ENCODE results near the gene CAMK2A. TPM values are rescaled to one million over a fixed set of nuclear protein-coding genes. Genes with fewer than 3 reads are reported as not detected.
A peak's percentile ranks its signal among the peaks of the same experiment; 100 is the strongest.

The CAMK2A gene
- polyA plus RNA-seq, 1 of the 3 experiments (the other 2 are of a cell fraction) = 0.10 TPM

GRCh38 chr5:150316320-150316719 lies 26.7 kb upstream of the CAMK2A start:
- CTCF ChIA-PET = no interaction called here
- no peaks in the 10 kb centered on the region for H3K9me3 ChIP-seq
- POLR2A ChIA-PET = no interaction called here
- H3K9ac ChIP-seq = peak overlapping the region; percentile 65; the same call in 1 of the 2 replicates
- H3K79me2 ChIP-seq (ENCODE audit: insufficient read depth) = no peaks in the 10 kb centered on the region
- H3K27me3 ChIP-seq (ENCODE audit: insufficient read depth) = no peaks in the 10 kb centered on the region
- peak overlapping the region; percentile 84 to 99; a peak in 3 of 4 replicates for H3K27ac ChIP-seq (ENCODE audit: low read depth in 2 of 2, low read length in 1 of 2)
- no peaks in the 10 kb centered on the region for H4K20me1 ChIP-seq (ENCODE audit: insufficient read depth)
- peaks cover 29% of the 10 kb centered on the region for H3F3A ChIP-seq (replicated peaks; ENCODE audit: insufficient read depth)
- peaks cover 31 to 35% of the 10 kb centered on the region in 2 experiments for H3K4me1 ChIP-seq (ENCODE audit: control insufficient read depth in 1 of 2, insufficient read depth in 2 of 2, low read depth in 1 of 2, low read length in 1 of 2)
- H3K4me3 ChIP-seq (ENCODE audit: low read depth in 2 of 2, low read length in 1 of 2) = no peak overlapping the region
- TF ChIP-seq TEAD4 (IDR thresholded peaks at IDR 0.05; ENCODE audit: borderline replicate concordance, insufficient read depth) = no peak
- no peak for DNase-seq
- H2AFZ ChIP-seq (ENCODE audit: low read depth) = no peak overlapping the region
- no peaks in the 10 kb centered on the region for H3K36me3 ChIP-seq (replicated peaks in 1 of 2; ENCODE audit: control insufficient read depth in 1 of 2, insufficient read depth in 2 of 2, low read length in 1 of 2)
- no peaks in the 10 kb centered on the region for H3K9me2 ChIP-seq
- H3K4me2 ChIP-seq = no peak overlapping the region
- 68% methylated on average over 3 of the region's 3 CpGs for WGBS (ENCODE audit: low lambda C conversion rate)

GRCh38 chr5:150315245-150315644 lies 25.7 kb upstream of the CAMK2A start:
- Histone ChIP-seq H3K4me3 (ENCODE audit: low read depth in 2 of 2, low read length in 1 of 2) (no peak overlapping the region), H3K4me1 (ENCODE audit: control insufficient read depth in 1 of 2, insufficient read depth in 2 of 2, low read depth in 1 of 2, low read length in 1 of 2) (peaks cover 31 to 35% of the 10 kb centered on the region in 2 experiments), H3K27me3 (ENCODE audit: insufficient read depth) (no peaks in the 10 kb centered on the region), H3K27ac (ENCODE audit: low read depth in 2 of 2, low read length in 1 of 2) (peak overlapping the region in 1 of 2 experiments; percentile 99; a peak in 1 of 4 replicates), H3K9me2 (no peaks in the 10 kb centered on the region), H3K9me3 (no peaks in the 10 kb centered on the region), H2AFZ (ENCODE audit: low read depth) (no peak overlapping the region), H3K4me2 (no peak overlapping the region), H3K9ac (no peak overlapping the region), H3F3A (replicated peaks; ENCODE audit: insufficient read depth) (peaks cover 29% of the 10 kb centered on the region), H3K79me2 (ENCODE audit: insufficient read depth) (no peaks in the 10 kb centered on the region), H4K20me1 (ENCODE audit: insufficient read depth) (no peaks in the 10 kb centered on the region), H3K36me3 (replicated peaks in 1 of 2; ENCODE audit: control insufficient read depth in 1 of 2, insufficient read depth in 2 of 2, low read length in 1 of 2) (no peaks in the 10 kb centered on the region)
- ChIA-PET CTCF (no interaction called here), POLR2A (no interaction called here)
- DNase-seq = no peak
- TF ChIP-seq IRF3 (IDR thresholded peaks at IDR 0.05; ENCODE audit: low read depth, low read length) (no peak), FOXJ3 (CRISPR knock-in tag; IDR thresholded peaks at IDR 0.05) (no peak), JUND (IDR thresholded peaks at IDR 0.05) (no peak), NFIC (IDR thresholded peaks at IDR 0.05; ENCODE audit: borderline replicate concordance) (no peak), RAD21 (IDR thresholded peaks at IDR 0.05; ENCODE audit: low read length) (no peak), ZBTB33 (IDR thresholded peaks at IDR 0.05; ENCODE audit: borderline replicate concordance, low read depth) (no peak), POLR2AphosphoS5 (IDR thresholded peaks at IDR 0.05; ENCODE audit: low read depth, low read length) (no peak), SIN3A (IDR thresholded peaks at IDR 0.05; ENCODE audit: borderline replicate concordance, low read depth, low read length) (no peak), RXRA (IDR thresholded peaks at IDR 0.05; ENCODE audit: borderline replicate concordance, low read depth) (no peak)
- WGBS (ENCODE audit: low lambda C conversion rate) = 92% methylated on average over 4 of the region's 4 CpGs
